WERI-Rb-1 (cell line): Measurements from ENCODE around the gene DIAPH2.
"Not testable (repeated sequence)": the region's sequence is repeated elsewhere in the genome, so short reads cannot be mapped to it uniquely, and the experiment has no call there.

Experiments
- DNase-seq: peaks from one replicate; pipeline ENCODE4 v3.0.0-alpha.2; 2020
- H3K27ac ChIP-seq: fragments of 250-450 bp; sonication (Bioruptor Pico); 2 replicates; pipeline ENCODE4 v1.5.1; 2020; ENCODE audit warnings: mild to moderate bottlenecking, moderate library complexity
- H3K27me3 ChIP-seq: fragments of 250-450 bp; sonication (Bioruptor Pico); 2 replicates; pipeline ENCODE4 v1.5.1; 2021; ENCODE audit warnings: mild to moderate bottlenecking, low read depth, moderate library complexity; ENCODE audit not compliant: insufficient read depth, severe bottlenecking
- H3K36me3 ChIP-seq: fragments of 250-450 bp; sonication (Bioruptor Pico); 2 replicates; pipeline ENCODE4 v1.5.1; 2020; ENCODE audit warnings: mild to moderate bottlenecking, moderate library complexity
- H3K4me3 ChIP-seq: 2 replicates; pipeline ENCODE4 v1.5.1; 2011; ENCODE audit warnings: low read depth, mild to moderate bottlenecking, control low read depth, low read length
- H3K9me3 ChIP-seq: fragments of 250-450 bp; sonication (Bioruptor Pico); 2 replicates; pipeline ENCODE4 v1.5.1; 2021; ENCODE audit warnings: mild to moderate bottlenecking, moderate library complexity; ENCODE audit not compliant: severe bottlenecking
- CTCF ChIP-seq: IDR thresholded peaks from 2 replicates; pipeline ENCODE4 v1.5.1; 2011; ENCODE audit warnings: low read depth, mild to moderate bottlenecking, control low read depth, inconsistent platforms, low read length

Gene DIAPH2

GRCh38 chrX:96834137-96834536 is 149.5 kb downstream of the DIAPH2 start:
- no peak for TF ChIP-seq CTCF
- H3K4me3 ChIP-seq: no peak overlapping the region
- no peak overlapping the region for H3K27ac ChIP-seq
- H3K27me3 ChIP-seq: no peaks in the 10 kb centered on the region
- no peak for DNase-seq
- H3K36me3 ChIP-seq: no peaks in the 10 kb centered on the region
- H3K9me3 ChIP-seq: no peaks in the 10 kb centered on the region

- TF ChIP-seq CTCF: no peak
- Histone ChIP-seq H3K27ac (no peak overlapping the region), H3K4me3 (no peak overlapping the region), H3K27me3 (no peaks in the 10 kb centered on the region), H3K9me3 (no peaks in the 10 kb centered on the region), H3K36me3 (no peaks in the 10 kb centered on the region)
- DNase-seq: no peak
These were observed 151.1 kb downstream of the DIAPH2 start for GRCh38 chrX:96835660-96836289.

GRCh38 chrX:96837808-96838207 is 153.2 kb downstream of the DIAPH2 start:
- no peaks in the 10 kb centered on the region for H3K27me3 ChIP-seq
- H3K27ac ChIP-seq: no peak overlapping the region
- H3K36me3 ChIP-seq: no peaks in the 10 kb centered on the region
- no peaks in the 10 kb centered on the region for H3K9me3 ChIP-seq
- no peak overlapping the region for H3K4me3 ChIP-seq
- no peak for TF ChIP-seq CTCF
- DNase-seq: no peak

GRCh38 chrX:96838537-96838936 is 153.9 kb downstream of the DIAPH2 start:
- Histone ChIP-seq H3K36me3 (no peaks in the 10 kb centered on the region), H3K27ac (no peak overlapping the region)
- no peak for TF ChIP-seq CTCF

GRCh38 chrX:96841325-96841724 is 156.7 kb downstream of the DIAPH2 start:
- peaks cover 4% of the 10 kb centered on the region for H3K27me3 ChIP-seq
- TF ChIP-seq CTCF: no peak
- no peak overlapping the region for H3K27ac ChIP-seq
- DNase-seq: no peak
- H3K4me3 ChIP-seq: no peak overlapping the region
- H3K9me3 ChIP-seq: no peaks in the 10 kb centered on the region
- H3K36me3 ChIP-seq: no peaks in the 10 kb centered on the region

More at GRCh38 chrX:96838537-96838936, 153.9 kb downstream of the DIAPH2 start:
- H3K27me3 ChIP-seq: peaks cover 4% of the 10 kb centered on the region
- no peaks in the 10 kb centered on the region for H3K9me3 ChIP-seq
- no peak overlapping the region for H3K4me3 ChIP-seq
- DNase-seq: no peak

GRCh38 chrX:96841866-96842265 is 157.2 kb downstream of the DIAPH2 start:
- H3K36me3 ChIP-seq, H3K27ac ChIP-seq, H3K27me3 ChIP-seq, DNase-seq, H3K9me3 ChIP-seq, H3K4me3 ChIP-seq: not testable (repeated sequence)
